ENCODE measurements around the gene POC1B. TPM values are rescaled to one million over a fixed set of nuclear protein-coding genes. Genes with fewer than 3 reads are reported as not detected.
A peak's percentile ranks its signal among the peaks of the same experiment; 100 is the strongest.

The POC1B gene
- total RNA-seq, 1 experiment from 2014 or later: 40.3 TPM

DNA sequence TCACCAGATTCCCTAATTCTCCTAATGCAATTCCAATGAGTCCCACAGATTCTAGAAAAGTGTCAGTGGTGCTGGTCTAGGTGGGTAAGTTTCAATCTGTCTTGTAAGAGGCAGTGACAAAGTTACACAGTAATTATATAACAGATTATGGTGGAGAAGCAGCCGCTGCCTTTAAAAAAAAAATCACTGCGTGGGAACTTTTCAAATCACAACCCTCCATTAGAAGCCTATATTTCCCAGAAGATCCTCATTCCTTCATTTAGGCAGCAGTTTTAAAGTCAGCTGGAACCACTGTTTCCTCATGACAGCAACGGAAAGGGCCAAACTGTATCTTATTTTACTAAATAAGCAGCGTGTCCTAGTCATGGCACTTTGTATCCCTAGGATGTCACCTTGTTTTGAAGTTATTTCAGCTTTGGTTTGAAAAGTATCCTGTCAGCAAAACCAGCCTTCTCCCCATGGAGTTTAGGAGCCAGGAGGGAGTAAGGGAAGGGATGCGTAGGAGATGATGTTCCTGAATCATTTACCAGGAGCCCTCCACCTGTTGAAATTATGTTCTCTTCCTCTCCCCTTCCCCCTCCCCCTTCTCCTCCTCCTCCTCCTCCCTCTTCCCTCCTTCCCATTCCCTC is 145.9 kb downstream of the POC1B start:
- no peak for DNase-seq
- Mint-ChIP-seq H3K36me3 (ENCODE audit: insufficient read depth, unreplicated experiment) (peaks cover 19% of the 10 kb centered on the region), H3K4me1 (ENCODE audit: low read depth, unreplicated experiment) (peaks cover 72% of the 10 kb centered on the region), H3K27ac (ENCODE audit: unreplicated experiment) (no peak overlapping the region), H3K9me3 (ENCODE audit: low read depth, unreplicated experiment) (no peaks in the 10 kb centered on the region), H3K4me3 (ENCODE audit: low read depth, unreplicated experiment) (no peak overlapping the region), H3K27me3 (ENCODE audit: unreplicated experiment) (no peaks in the 10 kb centered on the region)
- TF ChIP-seq, protein P1, sequence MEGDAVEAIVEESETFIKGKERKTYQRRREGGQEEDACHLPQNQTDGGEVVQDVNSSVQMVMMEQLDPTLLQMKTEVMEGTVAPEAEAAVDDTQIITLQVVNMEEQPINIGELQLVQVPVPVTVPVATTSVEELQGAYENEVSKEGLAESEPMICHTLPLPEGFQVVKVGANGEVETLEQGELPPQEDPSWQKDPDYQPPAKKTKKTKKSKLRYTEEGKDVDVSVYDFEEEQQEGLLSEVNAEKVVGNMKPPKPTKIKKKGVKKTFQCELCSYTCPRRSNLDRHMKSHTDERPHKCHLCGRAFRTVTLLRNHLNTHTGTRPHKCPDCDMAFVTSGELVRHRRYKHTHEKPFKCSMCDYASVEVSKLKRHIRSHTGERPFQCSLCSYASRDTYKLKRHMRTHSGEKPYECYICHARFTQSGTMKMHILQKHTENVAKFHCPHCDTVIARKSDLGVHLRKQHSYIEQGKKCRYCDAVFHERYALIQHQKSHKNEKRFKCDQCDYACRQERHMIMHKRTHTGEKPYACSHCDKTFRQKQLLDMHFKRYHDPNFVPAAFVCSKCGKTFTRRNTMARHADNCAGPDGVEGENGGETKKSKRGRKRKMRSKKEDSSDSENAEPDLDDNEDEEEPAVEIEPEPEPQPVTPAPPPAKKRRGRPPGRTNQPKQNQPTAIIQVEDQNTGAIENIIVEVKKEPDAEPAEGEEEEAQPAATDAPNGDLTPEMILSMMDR (IDR thresholded peaks at IDR 0.05; ENCODE audit: unreplicated experiment): no peak
- CTCF ChIA-PET: interaction anchor here (0.8 kb wide), 1 partner anchor 34 kb away, joined by 3 read pairs; no protein-coding TSS in a partner anchor
- BruUV-seq (replicated peaks): no TSS peak
- intact Hi-C loops (cut with micrococcal nuclease; ENCODE audit: unreplicated experiment): no loop called here

DNA sequence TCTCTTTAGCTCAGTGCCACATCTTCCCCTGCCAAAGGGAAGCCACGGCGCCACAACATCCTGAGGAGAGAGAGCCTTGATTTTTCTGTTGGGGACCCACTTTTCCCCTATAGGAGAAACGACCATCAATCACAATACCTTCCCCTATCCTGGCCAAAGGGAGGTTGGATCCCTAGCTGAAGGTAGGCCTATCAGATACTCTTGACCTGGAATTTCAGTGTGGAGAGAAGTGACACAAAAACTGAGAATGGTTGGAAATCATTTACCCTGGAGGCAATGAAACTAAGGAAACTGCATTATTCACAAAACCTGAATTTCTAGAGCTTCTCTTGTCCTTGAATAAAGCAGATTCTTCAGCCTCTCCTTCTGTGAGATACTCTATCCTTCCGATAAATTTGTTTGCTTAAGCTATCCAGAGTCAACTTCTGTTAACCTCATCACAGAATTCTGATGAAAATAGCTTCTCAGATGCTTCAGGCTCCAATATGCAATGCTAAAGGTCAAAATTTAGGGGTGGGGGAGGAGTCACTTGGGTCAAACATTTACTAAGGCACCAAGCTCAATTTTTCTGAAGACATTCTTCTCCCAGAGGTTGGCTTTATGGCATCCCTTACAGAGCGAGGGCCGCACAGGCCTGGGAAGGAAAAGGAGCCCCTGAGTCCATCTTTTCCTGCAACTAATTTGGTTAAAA is 146.6 kb downstream of the POC1B start:
- H3K4me1 Mint-ChIP-seq (ENCODE audit: low read depth, unreplicated experiment): peaks cover 65% of the 10 kb centered on the region
- no peak overlapping the region for H3K27ac Mint-ChIP-seq (ENCODE audit: unreplicated experiment)
- BruUV-seq (replicated peaks): no TSS peak
- intact Hi-C loops (cut with micrococcal nuclease; ENCODE audit: unreplicated experiment): no loop called here
- no peak for DNase-seq
- no peaks in the 10 kb centered on the region for H3K27me3 Mint-ChIP-seq (ENCODE audit: unreplicated experiment)
- no peaks in the 10 kb centered on the region for H3K9me3 Mint-ChIP-seq (ENCODE audit: low read depth, unreplicated experiment)
- TF ChIP-seq, protein P1 (IDR thresholded peaks at IDR 0.05; ENCODE audit: unreplicated experiment): no peak
- peaks cover 19% of the 10 kb centered on the region for H3K36me3 Mint-ChIP-seq (ENCODE audit: insufficient read depth, unreplicated experiment)
- H3K4me3 Mint-ChIP-seq (ENCODE audit: low read depth, unreplicated experiment): no peak overlapping the region
- CTCF ChIA-PET: no interaction called here

DNA sequence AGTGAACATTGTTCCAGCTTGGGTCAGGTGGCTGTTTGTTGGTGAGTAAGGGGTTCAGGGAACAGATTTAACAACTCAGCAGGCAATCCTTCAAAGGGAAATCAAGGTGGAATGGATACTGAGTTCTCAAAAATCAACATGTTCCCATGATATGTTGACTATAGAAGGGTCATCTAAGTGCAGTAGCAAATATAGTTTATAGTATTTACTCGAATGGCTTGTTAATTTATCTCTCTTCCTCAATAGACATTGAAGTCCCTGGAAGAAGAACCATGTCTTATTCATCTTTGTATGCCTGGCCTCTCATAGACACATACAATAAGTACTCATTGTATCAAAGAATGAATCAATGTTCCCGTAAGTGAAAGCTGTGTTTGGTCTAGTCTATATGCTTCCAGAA is 149.0 kb downstream of the POC1B start:
- Mint-ChIP-seq H3K4me3 (ENCODE audit: low read depth, unreplicated experiment) (no peak overlapping the region), H3K4me1 (ENCODE audit: low read depth, unreplicated experiment) (peaks cover 64% of the 10 kb centered on the region), H3K27ac (ENCODE audit: unreplicated experiment) (peak overlapping the region; percentile 99), H3K27me3 (ENCODE audit: unreplicated experiment) (no peaks in the 10 kb centered on the region), H3K9me3 (ENCODE audit: low read depth, unreplicated experiment) (no peaks in the 10 kb centered on the region), H3K36me3 (ENCODE audit: insufficient read depth, unreplicated experiment) (peaks cover 29% of the 10 kb centered on the region)
- CTCF ChIA-PET: interaction anchor here (2.6 to 2.8 kb wide), 2 partner anchors 19 to 24 kb away, joined by 10 to 17 read pairs; partner anchors contain the start of gene DUSP6
- TF ChIP-seq, protein P1 (IDR thresholded peaks at IDR 0.05; ENCODE audit: unreplicated experiment): no peak
- no TSS peak for BruUV-seq (replicated peaks)
- no peak for DNase-seq
- intact Hi-C loops (cut with micrococcal nuclease; ENCODE audit: unreplicated experiment): no loop called here

DNA sequence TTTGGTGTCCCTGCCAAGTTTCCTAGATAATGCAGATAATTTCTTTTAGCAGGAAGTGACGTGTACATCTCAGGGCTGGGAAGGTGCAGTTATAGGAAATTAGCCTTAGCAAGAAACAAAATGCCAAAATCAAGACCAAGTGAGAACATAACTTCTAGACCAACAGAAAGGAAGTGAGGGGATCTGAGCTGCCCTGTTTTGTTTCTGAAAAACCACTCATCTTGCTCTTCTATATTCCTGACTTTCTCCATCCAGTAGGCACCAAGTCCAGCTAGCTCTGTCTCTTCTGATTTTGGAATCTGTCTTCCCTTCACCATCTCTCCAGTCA is 149.7 kb downstream of the POC1B start:
- intact Hi-C loops (cut with micrococcal nuclease; ENCODE audit: unreplicated experiment): no loop called here
- CTCF ChIA-PET: interaction anchor here (0.6 to 2.8 kb wide), 3 partner anchors 18 to 727 kb away, joined by 3 to 17 read pairs (median 10); partner anchors contain the start of gene DUSP6
- Mint-ChIP-seq H3K36me3 (ENCODE audit: insufficient read depth, unreplicated experiment) (peaks cover 29% of the 10 kb centered on the region), H3K4me1 (ENCODE audit: low read depth, unreplicated experiment) (peaks cover 70% of the 10 kb centered on the region), H3K9me3 (ENCODE audit: low read depth, unreplicated experiment) (no peaks in the 10 kb centered on the region), H3K27ac (ENCODE audit: unreplicated experiment) (peak overlapping the region; percentile 99), H3K27me3 (ENCODE audit: unreplicated experiment) (no peaks in the 10 kb centered on the region), H3K4me3 (ENCODE audit: low read depth, unreplicated experiment) (peak overlapping the region; percentile 38)
- no peak for DNase-seq
- TF ChIP-seq, protein P1 (IDR thresholded peaks at IDR 0.05; ENCODE audit: unreplicated experiment): no peak
- BruUV-seq (replicated peaks): TSS peak; percentile 35
